Ovary (tissue), 9 donors: Measurements from ENCODE around the gene SETD7. TPM values are rescaled to one million over a fixed set of nuclear protein-coding genes. Genes with fewer than 3 reads are reported as not detected.
A peak's percentile ranks its signal among the peaks of the same experiment; 100 is the strongest.

Experiments used
- DNase-seq, 5 donors: peaks; one replicate each; pipeline ENCODE4 v3.0.0-alpha.2; 2019 to 2020
- H3K27ac ChIP-seq, 2 donors: fragments of 200-600 bp; one replicate each; pipeline versions ENCODE4 v1.5.1 to v1.8.0; 2019 to 2022
- H3K27me3 ChIP-seq: fragments of 200-600 bp; one replicate; pipeline ENCODE4 v1.8.0; 2022
- H3K36me3 ChIP-seq: fragments of 200-600 bp; sonication (generic); one replicate; pipeline ENCODE4 v1.5.1; 2019
- H3K4me1 ChIP-seq: one replicate; pipeline ENCODE4 v1.8.1; 2013; ENCODE audit warnings: mild to moderate bottlenecking, moderate library complexity; ENCODE audit not compliant: insufficient read depth
- H3K4me3 ChIP-seq: fragments of 200-600 bp; sonication (generic); one replicate; pipeline ENCODE4 v1.5.1; 2017
- H3K9me3 ChIP-seq, 2 donors: fragments of 200-600 bp in 1 of 2; sonication (generic) in 1 of 2; one replicate each; pipeline versions ENCODE4 v1.5.1 to v1.8.1; 2013 to 2019; ENCODE audit warnings: mild to moderate bottlenecking in 1 of 2, moderate library complexity in 1 of 2
- CTCF ChIP-seq, 3 donors: fragments of 450-650 bp in 2 of 3; fragments of 200-600 bp in 1 of 3; IDR thresholded peaks; one replicate each; pipeline versions ENCODE4 v1.5.1 to v1.8.0; 2016 to 2022; ENCODE audit warnings: antibody characterized with exemption in 3 of 3, mild to moderate bottlenecking in 1 of 3
- EP300 ChIP-seq: sonication (generic); formaldehyde crosslinking; IDR thresholded peaks from one replicate; pipeline ENCODE4 v1.6.1; 2017; ENCODE audit warnings: antibody characterized with exemption
- POLR2A ChIP-seq: fragments of 450-650 bp; IDR thresholded peaks from one replicate; pipeline ENCODE4 v1.6.1; 2017; ENCODE audit warnings: antibody characterized with exemption, mild to moderate bottlenecking, moderate library complexity
- WGBS, 3 donors: extraction: QIAGEN DNeasy Blood & Tissue Kit in 1 of 3; methylation state at CpG; one replicate each; pipeline versions ENCODE4 v1.1.5 to v1.1.7; 2013 to 2017; 5-methylcytosine and 5-hydroxymethylcytosine counted together
- intact Hi-C, 4 donors: fragments of 100-400 bp; cut with DNase I; formaldehyde crosslinking; loops; one replicate each; pipeline versions ENCODE4 v1.11.0 to v1.15.1; 2022 to 2023
- polyA plus RNA-seq, 2 donors: library from polyadenylated mRNA; stranded (reverse); fragments of 200-250 nt in 1 of 2; fragments of 350-450 nt in 1 of 2; fragmentation: Illumina TruSeq in 1 of 2; extraction: RNeasy Lipid Tissue Mini Kit (QIAGEN cat#74804) in 1 of 2; gene quantifications; one replicate each; pipeline ENCODE4 v1.2.3, GENCODE V29; 2013 to 2014
- total RNA-seq, 7 donors: library from RNA; depleted of rRNA in 2 of 7; stranded (reverse); fragments of >200 nt in 2 of 7; fragmentation: NEBNext Ultra II Directional in 3 of 7; extraction: Animal tissue kit (Norgen Biotek cat#: 25700) in 3 of 7; gene quantifications; one replicate each; pipeline versions ENCODE4 v1.1.0 to v1.2.4, GENCODE V29; 2016 to 2023
- donor health status: DM: no; HTN: no; CAD: no; lungs with moderate emphysema.
- donor health status: DM: no; HTN: no; CAD: no.
- donor health status: Bipolar disorder and iron deficiency.
- donor health status: DM: yes; HTN: yes; CAD: no.
- donor health status: DM: no; HTN: no; CAD: no.
- donor health status: DM: yes; HTN: yes; CAD: no.

The SETD7 gene
- total and polyA plus RNA-seq, 9 donors, result 14.3 to 52.4 (median 32.8) TPM

GRCh38 chr4:139528377-139529005 lies 27.5 kb downstream of the SETD7 start:
- Histone ChIP-seq H3K4me1 (no peaks in the 10 kb centered on the region), H3K27me3 (no peaks in the 10 kb centered on the region), H3K4me3 (no peak overlapping the region), H3K27ac (no peak overlapping the region), H3K36me3 (no peaks in the 10 kb centered on the region), H3K9me3 (no peaks in the 10 kb centered on the region)
- intact Hi-C loops, result no loop called here
- WGBS, 3 donors, result 7 to 13% (median 8%) methylated on average over 2 of the region's 2 CpGs
- TF ChIP-seq CTCF (IDR thresholded peaks at IDR 0.05) (peak in 1 of 3 donors; percentile 12), EP300 (no peak)
- DNase-seq, result peak; percentile 46 to 72 (median 66)

GRCh38 chr4:139526928-139527327 lies 29.1 kb downstream of the SETD7 start:
- no peaks in the 10 kb centered on the region for H3K27me3 ChIP-seq
- DNase-seq, result no peak
- TF ChIP-seq CTCF (IDR thresholded peaks at IDR 0.05), result no peak
- TF ChIP-seq POLR2A, result no peak
- TF ChIP-seq EP300, result no peak
- H3K27ac ChIP-seq, result no peak overlapping the region
- no peaks in the 10 kb centered on the region for H3K4me1 ChIP-seq
- intact Hi-C loops, result no loop called here
- H3K36me3 ChIP-seq, result no peaks in the 10 kb centered on the region
- no peak overlapping the region for H3K4me3 ChIP-seq
- 96 to 98% (median 97%) methylated on average over 2 of the region's 2 CpGs for WGBS, 3 donors
- no peaks in the 10 kb centered on the region for H3K9me3 ChIP-seq

GRCh38 chr4:139525414-139525813 lies 30.6 kb downstream of the SETD7 start:
- Histone ChIP-seq H3K4me1 (no peaks in the 10 kb centered on the region), H3K27me3 (no peaks in the 10 kb centered on the region), H3K27ac (no peak overlapping the region), H3K36me3 (no peaks in the 10 kb centered on the region), H3K4me3 (no peak overlapping the region), H3K9me3 (no peaks in the 10 kb centered on the region)
- no peak for DNase-seq
- 48 to 49% (median 48%) methylated on average over 2 of the region's 2 CpGs for WGBS, 3 donors
- TF ChIP-seq POLR2A (no peak), EP300 (no peak), CTCF (IDR thresholded peaks at IDR 0.05) (no peak)
- intact Hi-C loops, result no loop called here

GRCh38 chr4:139524062-139524631 lies 31.9 kb downstream of the SETD7 start:
- H3K27ac ChIP-seq, result no peak overlapping the region
- H3K27me3 ChIP-seq, result no peaks in the 10 kb centered on the region
- no peaks in the 10 kb centered on the region for H3K4me1 ChIP-seq
- intact Hi-C loops, result no loop called here
- no peaks in the 10 kb centered on the region for H3K9me3 ChIP-seq
- H3K36me3 ChIP-seq, result no peaks in the 10 kb centered on the region
- WGBS, 3 donors, result 84 to 91% (median 89%) methylated on average over 4 of the region's 4 CpGs
- no peak overlapping the region for H3K4me3 ChIP-seq
- no peak for DNase-seq
- no peak for TF ChIP-seq CTCF (IDR thresholded peaks at IDR 0.05)
- TF ChIP-seq POLR2A, result no peak
- TF ChIP-seq EP300, result no peak
